ENCODE results near the gene GPR37L1. TPM values are rescaled to one million over a fixed set of nuclear protein-coding genes. Genes with fewer than 3 reads are reported as not detected.
"Not testable (repeated sequence)": the region's sequence is repeated elsewhere in the genome, so short reads cannot be mapped to it uniquely, and the experiment has no call there.

Gene GPR37L1
- polyA plus RNA-seq, 6 donors from 2014 or later = 0.10 to 0.50 (median 0.37) TPM; not detected in 3

GRCh38 chr1:202133001-202133400 lies 10.3 kb downstream of the GPR37L1 start:
- DNase-seq (no peak), ATAC-seq (ENCODE audit: low read depth in 2 of 2) (no peak)
- H3K36me3 Mint-ChIP-seq = peaks cover 0 to 2% of the 10 kb centered on the region in 2 donors
- no peak overlapping the region for H3K4me3 Mint-ChIP-seq
- H3K27me3 Mint-ChIP-seq = no peaks in the 10 kb centered on the region
- peaks cover 3 to 7% (median 4%) of the 10 kb centered on the region in 3 donors for H3K4me1 Mint-ChIP-seq
- no peaks in the 10 kb centered on the region for H3K9me3 Mint-ChIP-seq
- H3K27ac Mint-ChIP-seq = no peak overlapping the region

DNA sequence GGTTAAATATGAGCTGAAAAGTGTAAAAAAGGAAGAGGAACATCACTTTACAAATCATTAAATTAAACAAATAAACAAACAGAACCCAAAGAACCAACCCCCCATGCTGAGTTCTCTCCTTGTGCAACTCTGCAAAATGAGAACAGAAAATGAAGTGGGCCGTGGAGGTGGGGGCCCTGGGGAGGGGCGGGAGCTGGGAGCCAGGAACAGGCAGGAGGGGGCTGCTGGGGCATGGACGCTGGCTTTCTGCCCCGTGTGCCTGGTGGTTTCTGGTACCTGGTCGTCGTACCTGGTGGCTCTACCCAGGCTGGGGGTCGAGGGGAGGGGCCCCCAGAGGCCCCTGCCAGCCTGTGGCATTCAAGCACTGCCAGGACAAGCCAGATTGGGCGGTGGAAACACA lies 10.8 kb downstream of the GPR37L1 start:
- Mint-ChIP-seq H3K9me3 (no peaks in the 10 kb centered on the region), H3K36me3 (peaks cover 0 to 7% of the 10 kb centered on the region in 2 donors), H3K27ac (peak overlapping the region in 1 of 6 donors; percentile 54), H3K4me3 (no peak overlapping the region), H3K27me3 (no peaks in the 10 kb centered on the region), H3K4me1 (peaks cover 8 to 11% (median 9%) of the 10 kb centered on the region in 3 donors)
- no peak for ATAC-seq (ENCODE audit: low read depth in 2 of 2)
- DNase-seq = no peak

DNA sequence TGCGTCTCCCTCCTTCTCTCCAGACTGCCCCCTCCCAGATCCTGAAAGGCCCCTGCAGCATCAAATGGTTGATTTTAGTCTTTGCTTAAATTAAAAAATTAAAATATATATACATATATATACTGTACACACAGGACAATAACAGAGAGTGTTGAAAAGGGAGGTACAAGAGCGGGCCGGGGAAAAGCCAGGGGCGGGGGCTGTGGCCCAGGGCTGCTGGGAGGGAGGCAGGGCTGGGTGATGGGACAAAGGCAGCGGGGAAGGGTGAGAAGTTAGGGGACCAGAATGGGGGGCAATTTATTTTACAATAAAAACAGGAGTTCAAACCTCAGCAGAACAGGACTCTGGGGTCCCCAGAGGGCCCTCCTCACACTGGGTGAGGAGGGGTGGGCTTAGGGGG lies 11.3 kb downstream of the GPR37L1 start:
- Mint-ChIP-seq H3K27me3 (no peaks in the 10 kb centered on the region), H3K4me3 (no peak overlapping the region), H3K4me1 (peaks cover 8 to 12% (median 11%) of the 10 kb centered on the region in 3 donors), H3K9me3 (no peaks in the 10 kb centered on the region), H3K36me3 (peaks cover 0 to 7% of the 10 kb centered on the region in 2 donors), H3K27ac (peak overlapping the region in 1 of 6 donors; percentile 54)
- ATAC-seq (ENCODE audit: low read depth in 2 of 2) (no peak), DNase-seq (no peak)

GRCh38 chr1:202134645-202135172 lies 12.0 kb downstream of the GPR37L1 start:
- DNase-seq = no peak
- Mint-ChIP-seq H3K9me3 (no peaks in the 10 kb centered on the region), H3K27ac (peak overlapping the region in 1 of 6 donors; percentile 15)

GRCh38 chr1:202135221-202135721 lies 12.6 kb downstream of the GPR37L1 start:
- H3K36me3 Mint-ChIP-seq = peaks cover 0 to 7% of the 10 kb centered on the region in 2 donors
- H3K27me3 Mint-ChIP-seq = no peaks in the 10 kb centered on the region
- DNase-seq (peak; percentile 42), ATAC-seq (ENCODE audit: low read depth in 2 of 2) (peak; percentile 75 to 87)
- peak overlapping the region in 2 of 6 donors; percentile 15 to 63 for H3K27ac Mint-ChIP-seq
- H3K4me1 Mint-ChIP-seq = peaks cover 7 to 18% (median 8%) of the 10 kb centered on the region in 3 donors
- H3K9me3 Mint-ChIP-seq = no peaks in the 10 kb centered on the region
- no peak overlapping the region for H3K4me3 Mint-ChIP-seq

More at GRCh38 chr1:202134645-202135172, 12.0 kb downstream of the GPR37L1 start:
- no peak overlapping the region for H3K4me3 Mint-ChIP-seq
- ATAC-seq (ENCODE audit: low read depth in 2 of 2) = no peak
- H3K36me3 Mint-ChIP-seq = peaks cover 0 to 7% of the 10 kb centered on the region in 2 donors
- H3K4me1 Mint-ChIP-seq = peaks cover 7 to 14% (median 8%) of the 10 kb centered on the region in 3 donors
- H3K27me3 Mint-ChIP-seq = no peaks in the 10 kb centered on the region

GRCh38 chr1:202140833-202141232 lies 18.1 kb downstream of the GPR37L1 start:
- H3K9me3 Mint-ChIP-seq = no peaks in the 10 kb centered on the region
- ATAC-seq (ENCODE audit: low read depth in 2 of 2) = no peak
- peak overlapping the region in 1 of 6 donors; percentile 36 for H3K27ac Mint-ChIP-seq
- H3K27me3 Mint-ChIP-seq = no peaks in the 10 kb centered on the region
- H3K36me3 Mint-ChIP-seq = peaks cover 0 to 7% of the 10 kb centered on the region in 2 donors
- H3K4me1 Mint-ChIP-seq = peaks cover 18 to 51% (median 26%) of the 10 kb centered on the region in 3 donors
- no peak for DNase-seq
- H3K4me3 Mint-ChIP-seq = peak overlapping the region in 2 of 8 donors; percentile 0 to 45

DNA sequence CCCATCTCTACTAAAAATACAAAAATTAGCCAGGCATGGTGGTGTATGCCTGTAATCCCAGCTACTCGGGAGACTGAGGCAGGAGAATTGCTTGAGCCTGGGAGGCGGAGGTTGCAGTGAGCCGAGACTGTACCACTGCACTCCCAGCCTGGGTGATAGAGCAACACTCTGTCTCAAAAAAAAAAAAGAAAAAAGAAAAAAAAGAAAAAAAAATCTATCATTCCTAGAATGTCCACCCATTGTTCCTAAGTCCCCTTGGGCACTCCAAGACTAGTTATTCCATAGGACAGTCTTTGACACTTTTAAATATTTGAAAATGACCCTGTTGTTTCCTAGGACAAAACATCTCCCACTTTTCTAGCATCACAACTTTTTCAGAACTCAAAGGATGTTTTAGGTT lies 18.8 kb downstream of the GPR37L1 start:
- H3K9me3 Mint-ChIP-seq; ATAC-seq (ENCODE audit: low read depth in 2 of 2); DNase-seq; H3K27me3 Mint-ChIP-seq; H3K36me3 Mint-ChIP-seq: not testable (repeated sequence)
- peak overlapping the region in 1 of 6 donors; percentile 36 for H3K27ac Mint-ChIP-seq
- peaks cover 23 to 56% (median 31%) of the 10 kb centered on the region in 3 donors for H3K4me1 Mint-ChIP-seq
- H3K4me3 Mint-ChIP-seq = peak overlapping the region in 4 of 8 donors; percentile 22 to 98 (median 95)

DNA sequence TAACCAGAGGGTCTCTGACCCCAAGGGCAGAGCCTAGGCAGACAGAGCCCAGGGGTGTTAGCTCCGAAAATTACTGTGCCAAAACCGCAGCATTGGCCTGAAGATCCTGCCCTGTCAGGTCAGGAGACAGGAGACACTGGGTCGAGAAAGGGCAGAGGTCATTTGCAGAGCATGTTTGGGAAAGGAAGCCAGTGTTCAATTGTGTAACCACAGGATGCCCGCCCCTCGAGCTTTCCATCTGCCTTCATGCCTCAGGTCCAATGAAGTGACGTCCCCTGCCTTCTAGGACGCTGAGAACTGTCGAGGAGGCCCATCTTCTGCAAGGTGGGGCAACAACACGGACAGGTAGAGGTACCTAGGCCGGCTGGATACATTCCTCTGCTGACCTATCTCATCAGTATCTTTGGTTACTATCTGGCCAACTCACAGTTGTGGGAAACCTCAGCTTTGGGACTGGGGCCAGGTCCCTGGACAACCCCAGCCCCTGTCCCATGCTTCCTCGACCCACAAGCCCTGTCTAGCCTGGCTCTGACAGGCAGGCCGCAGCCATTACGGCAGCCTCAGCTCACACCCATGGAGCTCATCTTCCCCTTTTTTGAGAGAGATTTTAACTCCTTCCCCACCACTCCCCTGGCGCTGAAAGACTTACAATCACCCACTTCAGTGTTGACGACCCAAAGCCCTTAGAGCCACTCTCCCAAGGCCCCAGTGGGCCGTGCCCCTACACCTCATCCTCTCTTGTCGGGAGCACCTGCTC lies 20.5 kb downstream of the GPR37L1 start:
- DNase-seq (peak; percentile 69), ATAC-seq (ENCODE audit: low read depth in 2 of 2) (peak; percentile 75 to 76)
- Mint-ChIP-seq H3K27me3 (no peaks in the 10 kb centered on the region), H3K36me3 (peaks cover 0 to 3% of the 10 kb centered on the region in 2 donors), H3K4me3 (peak overlapping the region; percentile 95 to 99 (median 96)), H3K4me1 (peaks cover 24 to 63% (median 38%) of the 10 kb centered on the region in 3 donors), H3K9me3 (no peaks in the 10 kb centered on the region), H3K27ac (peak overlapping the region; percentile 89 to 98 (median 93))

- H3K4me1 Mint-ChIP-seq = peaks cover 19 to 61% (median 39%) of the 10 kb centered on the region in 3 donors
- no peaks in the 10 kb centered on the region for H3K9me3 Mint-ChIP-seq
- no peaks in the 10 kb centered on the region for H3K36me3 Mint-ChIP-seq
- peak; percentile 53 to 54 for ATAC-seq (ENCODE audit: low read depth in 2 of 2)
- H3K27ac Mint-ChIP-seq = peak overlapping the region; percentile 89 to 98 (median 93)
- peak overlapping the region; percentile 95 to 99 (median 96) for H3K4me3 Mint-ChIP-seq
- DNase-seq = peak; percentile 52
- no peaks in the 10 kb centered on the region for H3K27me3 Mint-ChIP-seq
Measured at GRCh38 chr1:202143768-202144401, 21.2 kb downstream of the GPR37L1 start.

DNA sequence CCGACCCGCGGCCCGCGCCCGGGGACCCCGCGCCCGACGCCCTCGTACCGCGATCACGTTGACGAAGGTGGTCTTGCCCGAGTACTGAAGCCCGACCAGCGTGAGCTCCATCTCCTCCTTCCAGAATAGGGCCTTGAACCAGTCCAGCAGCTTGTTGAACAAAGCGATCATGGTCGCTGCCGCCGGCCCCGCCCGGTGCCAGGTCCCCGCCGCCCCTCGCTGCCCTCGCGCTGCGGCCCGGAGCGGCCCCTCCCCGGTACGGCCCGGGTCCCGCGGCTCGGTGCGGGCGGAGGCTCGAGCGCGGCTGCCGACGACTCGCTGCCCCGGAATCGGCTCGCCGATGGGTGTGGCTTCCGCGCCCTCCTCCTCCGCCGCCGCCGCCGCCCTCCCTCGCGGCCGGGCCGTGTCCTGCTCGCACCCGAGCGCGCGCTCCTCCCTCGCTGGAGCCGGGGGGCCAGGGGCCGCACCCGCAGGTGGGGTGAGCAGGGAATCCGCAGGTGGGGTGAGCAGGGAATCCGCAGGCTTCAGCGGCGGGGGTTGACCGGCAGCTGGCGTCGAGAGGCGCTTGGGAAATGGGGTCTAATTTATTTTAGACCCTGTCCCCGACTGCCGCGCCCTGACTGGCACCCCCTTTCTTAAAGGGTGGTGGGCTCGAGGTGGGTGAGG lies 21.8 kb downstream of the GPR37L1 start, which contains the start of gene ARL8A:
Gene ARL8A (minus strand): TSS at position 336 of the 666 bp plus-strand sequence. CDS start 165 bp downstream, at position 171.
- H3K27ac Mint-ChIP-seq = peak within 1 kb of the TSS; percentile 89 to 98 (median 93)
- H3K27me3 Mint-ChIP-seq = no peaks in the 10 kb centered on the region
- ATAC-seq (ENCODE audit: low read depth in 2 of 2) = peak; percentile 68 to 70
- peaks cover 19 to 61% (median 43%) of the 10 kb centered on the region in 3 donors for H3K4me1 Mint-ChIP-seq
- no peaks in the 10 kb centered on the region for H3K9me3 Mint-ChIP-seq
- peak; percentile 67 for DNase-seq
- peak within 1 kb of the TSS; percentile 95 to 99 (median 96) for H3K4me3 Mint-ChIP-seq
- no peaks in the 10 kb centered on the region for H3K36me3 Mint-ChIP-seq

GRCh38 chr1:202145068-202145743 lies 22.5 kb downstream of the GPR37L1 start:
- no peak for DNase-seq
- H3K4me3 Mint-ChIP-seq = peak overlapping the region; percentile 90 to 96 (median 93)
- peaks cover 19 to 57% (median 43%) of the 10 kb centered on the region in 3 donors for H3K4me1 Mint-ChIP-seq
- no peak for ATAC-seq (ENCODE audit: low read depth in 2 of 2)
- H3K27me3 Mint-ChIP-seq = no peaks in the 10 kb centered on the region
- H3K27ac Mint-ChIP-seq = peak overlapping the region in 5 of 6 donors; percentile 38 to 94 (median 87)
- H3K36me3 Mint-ChIP-seq = peaks cover 0 to under 1% of the 10 kb centered on the region in 2 donors
- no peaks in the 10 kb centered on the region for H3K9me3 Mint-ChIP-seq

DNA sequence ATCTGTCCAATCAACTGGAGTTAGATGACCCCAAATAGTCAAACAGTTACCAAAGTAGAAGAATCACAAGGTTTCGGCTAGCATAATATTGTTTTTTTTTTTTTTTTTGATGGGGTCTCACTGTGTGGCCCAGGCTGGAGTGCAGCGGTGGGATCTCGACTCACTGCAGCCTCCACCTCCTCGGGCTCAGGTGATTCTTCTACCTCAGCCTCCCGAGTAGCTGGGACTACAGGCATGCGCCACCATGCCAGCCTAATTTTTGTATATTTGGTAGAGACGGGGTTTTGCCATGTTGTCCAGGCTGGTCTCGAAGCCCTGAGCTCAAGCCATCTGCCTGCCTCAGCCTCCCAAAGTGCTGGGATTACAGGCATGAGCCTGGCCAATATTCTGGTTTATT lies 23.0 kb downstream of the GPR37L1 start:
- H3K9me3 Mint-ChIP-seq; ATAC-seq (ENCODE audit: low read depth in 2 of 2); DNase-seq; H3K36me3 Mint-ChIP-seq; H3K27me3 Mint-ChIP-seq: not testable (repeated sequence)
- Mint-ChIP-seq H3K27ac (peak overlapping the region in 3 of 6 donors; percentile 44 to 94 (median 67)), H3K4me1 (peaks cover 20 to 57% (median 43%) of the 10 kb centered on the region in 3 donors), H3K4me3 (peak overlapping the region; percentile 9 to 95 (median 90))
